ENCODE data around the gene SZRD1. TPM values are rescaled to one million over a fixed set of nuclear protein-coding genes. Genes with fewer than 3 reads are reported as not detected.

SZRD1 gene
- total and polyA plus RNA-seq, 9 of the 15 experiments (the other 6 are each of a cell fraction or from before 2014, with no cell fraction given), result 3.9 to 149 (median 82.5) TPM

GRCh38 chr1:16367968-16368890 is 1.2 kb downstream of the SZRD1 start (continued):
- TF ChIP-seq ZFX (CRISPR knock-in tag; IDR thresholded peaks at IDR 0.05), result no peak
- TF ChIP-seq ZBTB12 (CRISPR knock-in tag; IDR thresholded peaks at IDR 0.05), result no peak
- no peak for TF ChIP-seq KAT7 (CRISPR knock-in tag; IDR thresholded peaks at IDR 0.05; ENCODE audit: borderline replicate concordance)
- TF ChIP-seq ZNF239 (CRISPR knock-in tag; IDR thresholded peaks at IDR 0.05), result peak; percentile 58; the same call in 1 of the 2 replicates
- TF ChIP-seq TAF15 (IDR thresholded peaks at IDR 0.05; ENCODE audit: low read depth, low read length), result no peak
- no peak for TF ChIP-seq ZNF507 (tag; conservative IDR thresholded peaks at IDR 0.05)
- TF ChIP-seq MEIS2 (IDR thresholded peaks at IDR 0.05; ENCODE audit: partially characterized antibody), result no peak
- no peak for TF ChIP-seq HNRNPK (IDR thresholded peaks at IDR 0.05; ENCODE audit: low read depth, low read length, poor library complexity, severe bottlenecking)
- no peak for TF ChIP-seq ZNF644 (tag; IDR thresholded peaks at IDR 0.05; ENCODE audit: low read depth)
- no peak for TF ChIP-seq E2F1 (CRISPR knock-in tag; IDR thresholded peaks at IDR 0.05)
- TF ChIP-seq NCOR1 (IDR thresholded peaks at IDR 0.05), result no peak
- no peak for TF ChIP-seq CEBPG (CRISPR knock-in tag; IDR thresholded peaks at IDR 0.05)
- TF ChIP-seq CEBPG (tag; conservative IDR thresholded peaks at IDR 0.05 in 1 of 2, IDR thresholded peaks at IDR 0.05 in 1 of 2), result 0 out of 4 replicates have a peak, but pooled peaks of 1 of the 2 experiments have one; percentile 13
- TF ChIP-seq ELK3 (CRISPR knock-in tag; IDR thresholded peaks at IDR 0.05), result no peak
- TF ChIP-seq MAFG (tag; conservative IDR thresholded peaks at IDR 0.05), result peak; percentile 95
- TF ChIP-seq C11orf30 (IDR thresholded peaks at IDR 0.05; ENCODE audit: low read depth), result peak; percentile 97
- peak; percentile 95 for TF ChIP-seq MAFF (IDR thresholded peaks at IDR 0.05; ENCODE audit: low read length)
- 0 out of 2 replicates have a peak, but pooled peaks have one; percentile 2 for TF ChIP-seq FOXK1 (CRISPR knock-in tag; IDR thresholded peaks at IDR 0.05; ENCODE audit: borderline replicate concordance)
- no peak for TF ChIP-seq DMBX1 (CRISPR knock-in tag; IDR thresholded peaks at IDR 0.05; ENCODE audit: borderline replicate concordance)
- TF ChIP-seq MNT (conservative IDR thresholded peaks at IDR 0.05), result no peak
- no peak for TF ChIP-seq ZNF133 (CRISPR knock-in tag; IDR thresholded peaks at IDR 0.05)
- no peak for TF ChIP-seq ZNF408 (CRISPR knock-in tag; IDR thresholded peaks at IDR 0.05; ENCODE audit: low read depth)
- no peak for TF ChIP-seq CBX3 (IDR thresholded peaks at IDR 0.05; ENCODE audit: borderline replicate concordance in 1 of 2, low read length in 2 of 2)
